ENCODE data around the gene NEB.

Gene NEB

DNA sequence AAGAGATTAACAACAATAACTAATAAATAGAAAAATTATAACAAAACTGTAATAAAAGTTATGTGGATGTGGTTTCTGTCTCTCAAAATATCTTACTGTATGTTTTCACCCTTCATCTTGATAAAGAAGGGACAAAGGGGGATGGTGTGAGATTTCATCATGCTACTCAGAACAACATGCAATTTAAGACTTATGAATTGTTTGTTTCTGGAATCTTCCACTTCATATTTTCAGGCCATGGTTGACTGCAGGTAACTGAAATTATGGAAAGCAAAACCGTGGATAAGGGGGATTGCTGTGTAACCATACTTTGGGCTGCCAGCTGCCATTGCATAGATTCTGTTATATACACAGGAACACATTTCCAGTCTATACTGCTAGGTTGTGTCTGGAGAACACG, 45.6 kb downstream of the NEB start:
- no peak overlapping the region for H3K4me3 ChIP-seq (ENCODE audit: low read depth, low read length)
- in situ Hi-C loops (cut with HindIII; ENCODE audit: low sequenced_read_pairs) = no loop called here
- TF ChIP-seq, protein P1, sequence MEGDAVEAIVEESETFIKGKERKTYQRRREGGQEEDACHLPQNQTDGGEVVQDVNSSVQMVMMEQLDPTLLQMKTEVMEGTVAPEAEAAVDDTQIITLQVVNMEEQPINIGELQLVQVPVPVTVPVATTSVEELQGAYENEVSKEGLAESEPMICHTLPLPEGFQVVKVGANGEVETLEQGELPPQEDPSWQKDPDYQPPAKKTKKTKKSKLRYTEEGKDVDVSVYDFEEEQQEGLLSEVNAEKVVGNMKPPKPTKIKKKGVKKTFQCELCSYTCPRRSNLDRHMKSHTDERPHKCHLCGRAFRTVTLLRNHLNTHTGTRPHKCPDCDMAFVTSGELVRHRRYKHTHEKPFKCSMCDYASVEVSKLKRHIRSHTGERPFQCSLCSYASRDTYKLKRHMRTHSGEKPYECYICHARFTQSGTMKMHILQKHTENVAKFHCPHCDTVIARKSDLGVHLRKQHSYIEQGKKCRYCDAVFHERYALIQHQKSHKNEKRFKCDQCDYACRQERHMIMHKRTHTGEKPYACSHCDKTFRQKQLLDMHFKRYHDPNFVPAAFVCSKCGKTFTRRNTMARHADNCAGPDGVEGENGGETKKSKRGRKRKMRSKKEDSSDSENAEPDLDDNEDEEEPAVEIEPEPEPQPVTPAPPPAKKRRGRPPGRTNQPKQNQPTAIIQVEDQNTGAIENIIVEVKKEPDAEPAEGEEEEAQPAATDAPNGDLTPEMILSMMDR (IDR thresholded peaks at IDR 0.05; ENCODE audit: low read depth, low read length) = no peak

DNA sequence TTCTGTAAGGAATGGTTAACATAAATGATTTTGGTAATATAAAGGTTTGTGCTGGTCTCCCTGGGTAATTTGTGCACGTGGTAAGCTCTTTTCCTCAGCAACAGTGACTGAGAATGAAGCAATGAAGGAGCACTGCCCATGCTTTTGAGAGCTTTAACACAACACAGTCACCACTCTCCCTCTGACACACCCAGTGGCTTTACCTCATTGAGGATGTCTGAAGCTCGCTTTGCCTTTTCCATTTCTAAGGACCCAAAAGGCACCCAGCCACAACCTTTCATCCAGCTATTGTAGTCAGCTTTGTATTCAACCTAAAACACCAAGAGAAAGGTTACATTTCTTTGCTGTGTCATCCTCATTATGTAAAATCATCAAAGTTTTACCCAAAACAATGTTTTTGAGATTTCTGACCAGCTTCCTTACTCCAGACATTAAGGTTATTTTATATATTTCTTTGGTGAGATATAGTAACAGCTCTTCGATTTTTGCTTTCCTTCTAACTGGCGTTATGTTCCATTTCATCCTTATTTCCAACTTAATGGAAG, 51.7 kb downstream of the NEB start:
- in situ Hi-C loops (cut with HindIII; ENCODE audit: low sequenced_read_pairs) = no loop called here
- TF ChIP-seq, protein P1 (IDR thresholded peaks at IDR 0.05; ENCODE audit: low read depth, low read length) = no peak
- DNase-seq (ENCODE audit: low read depth, low spot score) = no peak

More for the DNA sequence above, 45.6 kb downstream of the NEB start:
- DNase-seq (ENCODE audit: low read depth, low spot score) = no peak

DNA sequence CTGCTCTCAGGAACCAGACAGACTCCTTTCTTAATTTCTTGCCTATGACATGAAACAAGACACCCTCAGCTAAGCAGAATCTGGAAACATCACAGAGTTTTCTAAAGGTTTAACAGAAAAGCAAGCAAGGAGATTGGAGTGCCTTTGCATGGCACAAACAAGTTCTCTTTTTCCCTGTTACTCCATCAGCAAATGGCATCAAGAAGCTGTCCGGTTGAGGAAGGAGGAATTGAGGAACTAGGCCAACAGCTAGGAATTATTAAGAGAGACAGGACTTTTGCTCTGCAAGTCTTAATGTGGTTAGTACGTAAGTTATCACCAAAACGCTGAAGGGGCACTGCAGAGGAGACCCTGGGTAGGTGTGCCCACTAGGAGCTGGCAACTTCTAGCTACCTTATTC, 53.2 kb downstream of the NEB start:
- in situ Hi-C loops (cut with HindIII; ENCODE audit: low sequenced_read_pairs) = no loop called here
- DNase-seq (ENCODE audit: low read depth, low spot score) = no peak
- H3K4me3 ChIP-seq (ENCODE audit: low read depth, low read length) = no peak overlapping the region
- TF ChIP-seq, protein P1 (IDR thresholded peaks at IDR 0.05; ENCODE audit: low read depth, low read length) = no peak

More for the DNA sequence above, 51.7 kb downstream of the NEB start:
- H3K4me3 ChIP-seq (ENCODE audit: low read depth, low read length) = no peak overlapping the region

DNA sequence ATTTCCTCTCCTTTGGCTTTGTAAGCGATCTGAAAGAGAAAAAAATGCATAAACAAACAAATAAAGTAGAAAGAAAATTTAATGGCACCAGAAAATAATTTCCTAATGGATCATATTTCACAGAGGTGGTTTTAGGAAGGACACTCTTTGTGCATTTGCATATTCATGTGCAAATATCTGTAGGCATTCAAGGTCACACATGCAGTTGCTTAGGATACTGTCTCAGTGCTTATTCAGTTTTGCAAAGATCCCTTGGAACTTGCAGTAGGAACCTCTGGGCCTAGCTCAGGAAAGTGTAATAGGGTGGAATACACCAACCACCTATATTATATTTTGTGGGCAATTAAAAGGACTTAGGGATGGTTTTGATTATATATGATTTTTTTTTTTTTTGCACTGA, 54.3 kb downstream of the NEB start:
- in situ Hi-C loops (cut with HindIII; ENCODE audit: low sequenced_read_pairs) = no loop called here

DNA sequence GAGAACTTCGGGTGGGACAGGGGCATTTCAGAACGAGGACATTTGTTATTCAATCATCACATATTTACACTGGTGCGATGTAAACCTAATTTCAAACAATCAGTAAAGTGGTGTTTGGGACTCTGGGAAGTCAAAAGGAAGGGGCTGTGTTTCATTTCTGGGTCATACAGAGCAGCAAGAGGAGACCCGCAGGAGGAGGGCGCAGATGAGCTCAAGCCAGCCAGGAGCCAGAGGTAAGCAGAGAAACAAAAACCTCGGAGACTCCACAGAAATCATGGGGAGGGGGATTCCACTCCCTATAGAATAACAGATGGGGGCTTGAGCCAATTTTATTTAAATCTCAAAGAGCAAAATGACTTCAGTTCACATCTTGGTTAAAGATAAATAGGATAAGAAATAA, 55.4 kb downstream of the NEB start:
- H3K4me3 ChIP-seq (ENCODE audit: low read depth, low read length) = no peak overlapping the region
- in situ Hi-C loops (cut with HindIII; ENCODE audit: low sequenced_read_pairs) = no loop called here
- TF ChIP-seq, protein P1 (IDR thresholded peaks at IDR 0.05; ENCODE audit: low read depth, low read length) = no peak
- no peak for DNase-seq (ENCODE audit: low read depth, low spot score)

More for the DNA sequence above, 54.3 kb downstream of the NEB start:
- no peak for DNase-seq (ENCODE audit: low read depth, low spot score)
- H3K4me3 ChIP-seq (ENCODE audit: low read depth, low read length) = no peak overlapping the region
- TF ChIP-seq, protein P1 (IDR thresholded peaks at IDR 0.05; ENCODE audit: low read depth, low read length) = no peak

DNA sequence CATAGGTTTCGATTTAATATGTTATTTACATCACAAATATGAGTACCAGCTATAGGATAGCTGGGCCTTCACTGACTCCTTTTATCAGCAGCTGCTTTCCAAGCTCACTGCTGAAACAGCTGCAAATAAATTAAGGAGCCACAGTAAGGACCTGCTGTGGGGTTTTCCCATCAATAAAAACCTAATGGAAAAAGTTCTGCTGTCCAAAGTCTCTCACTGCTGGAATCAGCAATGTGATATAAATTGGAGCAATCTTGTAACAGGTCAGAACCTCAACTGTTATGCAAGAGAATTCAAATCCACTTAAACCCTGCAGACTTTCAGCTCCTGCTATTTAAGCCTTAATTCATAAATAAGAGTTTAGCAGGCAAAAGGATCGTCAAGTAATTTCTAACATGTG, 61.3 kb downstream of the NEB start:
- TF ChIP-seq, protein P1 (IDR thresholded peaks at IDR 0.05; ENCODE audit: low read depth, low read length) = no peak
- no peak overlapping the region for H3K4me3 ChIP-seq (ENCODE audit: low read depth, low read length)
- in situ Hi-C loops (cut with HindIII; ENCODE audit: low sequenced_read_pairs) = no loop called here
- DNase-seq (ENCODE audit: low read depth, low spot score) = no peak

DNA sequence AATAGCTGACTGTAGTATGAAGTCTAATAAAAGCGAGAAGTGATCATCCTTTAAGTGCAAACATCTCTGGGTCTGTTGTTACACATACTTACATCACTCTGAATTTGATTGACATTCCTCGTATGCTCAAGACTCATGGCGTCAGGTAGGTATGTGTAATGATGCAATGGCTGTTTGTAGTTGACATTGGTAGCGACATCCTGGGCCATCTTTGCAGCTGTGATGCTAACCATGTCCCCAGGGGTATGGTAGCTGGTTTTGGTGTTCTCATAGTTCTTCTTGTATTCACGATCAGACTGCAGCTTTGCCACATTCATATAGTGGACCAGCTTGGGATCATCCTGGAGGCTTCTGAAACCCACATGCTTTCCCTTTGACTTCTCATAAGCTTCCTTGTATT, 62.0 kb downstream of the NEB start:
- DNase-seq (ENCODE audit: low read depth, low spot score) = no peak
- TF ChIP-seq, protein P1 (IDR thresholded peaks at IDR 0.05; ENCODE audit: low read depth, low read length) = no peak
- in situ Hi-C loops (cut with HindIII; ENCODE audit: low sequenced_read_pairs) = no loop called here

More for the DNA sequence above, 62.0 kb downstream of the NEB start:
- H3K4me3 ChIP-seq (ENCODE audit: low read depth, low read length) = no peak overlapping the region
